KMS-11 (cell line): ENCODE data around the gene FKBP7.
A peak's percentile ranks its signal among the peaks of the same experiment; 100 is the strongest.

ENCODE experiments used
- H2AFZ ChIP-seq: fragments of 200-600 bp; sonication (generic); 2 replicates; pipeline ENCODE4 v1.6.1; 2016; ENCODE audit warnings: antibody characterized with exemption, mixed run types, low read depth
- H3K27ac ChIP-seq: fragments of 200-600 bp; sonication (generic); 2 replicates; pipeline ENCODE4 v1.6.1; 2016; ENCODE audit warnings: mild to moderate bottlenecking, mixed run types
- H3K27me3 ChIP-seq: fragments of 200-600 bp; sonication (generic); 2 replicates; pipeline ENCODE4 v1.6.1; 2017; ENCODE audit warnings: mild to moderate bottlenecking, low read depth, mixed run types, moderate library complexity; ENCODE audit not compliant: insufficient read depth
- H3K36me3 ChIP-seq: fragments of 200-600 bp; sonication (generic); 2 replicates; pipeline ENCODE4 v1.6.1; 2017; ENCODE audit warnings: mild to moderate bottlenecking, mixed run types; ENCODE audit not compliant: insufficient read depth
- H3K4me1 ChIP-seq: fragments of 200-600 bp; sonication (generic); 2 replicates; pipeline ENCODE4 v1.6.1; 2016; ENCODE audit warnings: mild to moderate bottlenecking, low read depth, mixed run types; ENCODE audit not compliant: poor library complexity, severe bottlenecking
- H3K4me2 ChIP-seq: fragments of 200-600 bp; sonication (generic); 2 replicates; pipeline ENCODE4 v1.7.0; 2016; ENCODE audit warnings: mild to moderate bottlenecking, mixed run types
- H3K4me3 ChIP-seq: fragments of 200-600 bp; sonication (generic); IDR thresholded peaks from 2 replicates; pipeline ENCODE4 v1.6.1; 2017; ENCODE audit warnings: low read depth, low read length, mixed read lengths; ENCODE audit not compliant: insufficient read depth
- H3K79me2 ChIP-seq: fragments of 200-600 bp; sonication (generic); 2 replicates; pipeline ENCODE4 v1.6.1; 2016; ENCODE audit warnings: low read depth, mixed run types; ENCODE audit not compliant: insufficient read depth
- H3K9ac ChIP-seq: fragments of 200-600 bp; sonication (generic); 2 replicates; pipeline ENCODE4 v1.6.1; 2016; ENCODE audit warnings: mild to moderate bottlenecking, mixed run types
- H4K20me1 ChIP-seq: fragments of 200-600 bp; sonication (generic); 2 replicates; pipeline ENCODE4 v1.6.1; 2016; ENCODE audit warnings: mild to moderate bottlenecking, mixed run types; ENCODE audit not compliant: insufficient read depth
- CTCF ChIP-seq: fragments of 200-600 bp; sonication (generic); conservative IDR thresholded peaks from 2 replicates; pipeline ENCODE4 v1.6.1; 2017; ENCODE audit warnings: low read depth, mild to moderate bottlenecking, antibody characterized with exemption, low read length, moderate library complexity, mixed read lengths

The FKBP7 gene

GRCh38 chr2:178422097-178422496 lies 56.3 kb downstream of the FKBP7 start:
- H3K79me2 ChIP-seq, result peaks cover 38% of the 10 kb centered on the region
- no peak overlapping the region for H3K9ac ChIP-seq
- no peak overlapping the region for H3K4me3 ChIP-seq
- H2AFZ ChIP-seq, result no peak overlapping the region
- H3K4me2 ChIP-seq, result no peak overlapping the region
- no peaks in the 10 kb centered on the region for H3K27me3 ChIP-seq
- H3K4me1 ChIP-seq, result peaks cover 5% of the 10 kb centered on the region
- H3K36me3 ChIP-seq, result peaks cover 2% of the 10 kb centered on the region; the same call in 1 of the 2 replicates
- no peaks in the 10 kb centered on the region for H4K20me1 ChIP-seq
- H3K27ac ChIP-seq, result no peak overlapping the region
- no peak for TF ChIP-seq CTCF

GRCh38 chr2:178420463-178420999 lies 57.9 kb downstream of the FKBP7 start:
- Histone ChIP-seq H3K79me2 (peaks cover 47% of the 10 kb centered on the region), H4K20me1 (no peaks in the 10 kb centered on the region), H3K9ac (no peak overlapping the region), H3K27me3 (no peaks in the 10 kb centered on the region), H3K4me2 (no peak overlapping the region), H3K4me1 (peaks cover 18% of the 10 kb centered on the region), H3K27ac (no peak overlapping the region), H3K36me3 (no peaks in the 10 kb centered on the region), H2AFZ (no peak overlapping the region), H3K4me3 (no peak overlapping the region)
- TF ChIP-seq CTCF, result no peak

- Histone ChIP-seq H4K20me1 (no peaks in the 10 kb centered on the region), H3K4me2 (no peak overlapping the region), H3K27ac (no peak overlapping the region), H3K27me3 (no peaks in the 10 kb centered on the region), H3K36me3 (no peaks in the 10 kb centered on the region), H3K4me3 (no peak overlapping the region), H2AFZ (no peak overlapping the region), H3K79me2 (peaks cover 43% of the 10 kb centered on the region; the same call in 1 of the 2 replicates), H3K9ac (no peak overlapping the region), H3K4me1 (peaks cover 25% of the 10 kb centered on the region)
- TF ChIP-seq CTCF, result peak; percentile 44
Measured at GRCh38 chr2:178419123-178419522, 59.3 kb downstream of the FKBP7 start.

GRCh38 chr2:178418426-178418825 lies 60.0 kb downstream of the FKBP7 start:
- Histone ChIP-seq H3K4me1 (peaks cover 25% of the 10 kb centered on the region), H3K9ac (no peak overlapping the region)

More at GRCh38 chr2:178418426-178418825, 60.0 kb downstream of the FKBP7 start:
- H3K79me2 ChIP-seq, result peaks cover 42% of the 10 kb centered on the region; the same call in 1 of the 2 replicates
- H3K4me2 ChIP-seq, result no peak overlapping the region
- no peak overlapping the region for H3K4me3 ChIP-seq
- H2AFZ ChIP-seq, result no peak overlapping the region
- H3K36me3 ChIP-seq, result no peaks in the 10 kb centered on the region
- no peaks in the 10 kb centered on the region for H4K20me1 ChIP-seq
- H3K27me3 ChIP-seq, result no peaks in the 10 kb centered on the region
- no peak for TF ChIP-seq CTCF
- H3K27ac ChIP-seq, result no peak overlapping the region
